Measurements from ENCODE around the gene NUP58. TPM values are rescaled to one million over a fixed set of nuclear protein-coding genes. Genes with fewer than 3 reads are reported as not detected.

NUP58 gene
- total and polyA plus RNA-seq, 2 experiments from 2014 or later: 27.6 to 91.8 TPM

GRCh38 chr13:25345576-25345975 is 44.2 kb downstream of the NUP58 start:
- Mint-ChIP-seq H3K27me3 (ENCODE audit: insufficient read depth, low read depth, poor library complexity) (no peaks in the 10 kb centered on the region), H3K4me3 (no peak overlapping the region), H3K27ac (peak overlapping the region; percentile 41; the same call in 1 of the 2 replicates), H3K36me3 (ENCODE audit: low read depth) (peaks cover 5% of the 10 kb centered on the region; the same call in 1 of the 3 replicates), H3K4me1 (peaks cover 32% of the 10 kb centered on the region), H3K9me3 (no peaks in the 10 kb centered on the region)
- no peak overlapping the region for H3K4me3 ChIP-seq
- peaks cover 35% of the 10 kb centered on the region for H3K4me1 ChIP-seq (ENCODE audit: insufficient read depth)
- no peak overlapping the region for H3K4me2 ChIP-seq
- H3K79me2 ChIP-seq (replicated peaks; ENCODE audit: insufficient read depth): no peaks in the 10 kb centered on the region
- H3K27ac ChIP-seq (ENCODE audit: low read depth): peak overlapping the region; percentile 64
- no peaks in the 10 kb centered on the region for H4K20me1 ChIP-seq (replicated peaks; ENCODE audit: insufficient read depth)
- H3K9me2 ChIP-seq (ENCODE audit: insufficient read depth): no peaks in the 10 kb centered on the region
- no peaks in the 10 kb centered on the region for H3K27me3 ChIP-seq (ENCODE audit: insufficient read depth)
- H3F3A ChIP-seq (replicated peaks; ENCODE audit: low read depth): no peaks in the 10 kb centered on the region
- ATAC-seq (peak; percentile 58), DNase-seq (ENCODE audit: low spot score) (peak; percentile 16)
- no peak overlapping the region for H2AFZ ChIP-seq
- no peaks in the 10 kb centered on the region for H3K36me3 ChIP-seq (ENCODE audit: insufficient read depth)
- TF ChIP-seq ZNF331 (CRISPR knock-in tag; IDR thresholded peaks at IDR 0.05; ENCODE audit: low read depth) (no peak), POLR2AphosphoS5 (IDR thresholded peaks at IDR 0.05; ENCODE audit: low read depth) (no peak), EZH2phosphoT487 (IDR thresholded peaks at IDR 0.05; ENCODE audit: unreplicated experiment) (no peak), EZH2 (IDR thresholded peaks at IDR 0.05; ENCODE audit: low read depth, unreplicated experiment) (no peak), REST (IDR thresholded peaks at IDR 0.05; ENCODE audit: unreplicated experiment) (no peak), ZNF462 (CRISPR knock-in tag; IDR thresholded peaks at IDR 0.05) (no peak), CREB1 (CRISPR knock-in tag; IDR thresholded peaks at IDR 0.05; ENCODE audit: low read depth) (no peak), NANOG (IDR thresholded peaks at IDR 0.05; ENCODE audit: borderline replicate concordance) (no peak), JUNB (IDR thresholded peaks at IDR 0.05; ENCODE audit: unreplicated experiment) (no peak), STAT1 (IDR thresholded peaks at IDR 0.05; ENCODE audit: unreplicated experiment) (no peak), ETS1 (IDR thresholded peaks at IDR 0.05) (no peak), CTCF (conservative IDR thresholded peaks at IDR 0.05; ENCODE audit: low read depth in 2 of 2) (no peak), ZNF114 (CRISPR knock-in tag; IDR thresholded peaks at IDR 0.05) (no peak)

Measured in GM23338 (cell line).